Sigmoid colon (tissue), 7 donors: ENCODE measurements around the gene NACC1. TPM values are rescaled to one million over a fixed set of nuclear protein-coding genes. Genes with fewer than 3 reads are reported as not detected.

Experiments
- DNase-seq: peaks from one replicate; pipeline ENCODE4 v3.0.0-alpha.2; 2019
- H3K27ac ChIP-seq, 4 donors: fragments of 200-600 bp; sonication (generic); one replicate each; pipeline ENCODE4 v1.5.1; 2016 to 2019; ENCODE audit warnings: mild to moderate bottlenecking in 1 of 4
- H3K27me3 ChIP-seq, 3 donors: fragments of 200-600 bp; sonication (generic); one replicate each; pipeline ENCODE4 v1.5.1; 2019; ENCODE audit warnings: mild to moderate bottlenecking in 1 of 3
- H3K36me3 ChIP-seq, 4 donors: fragments of 200-600 bp; sonication (generic); one replicate each; pipeline ENCODE4 v1.5.1; 2016 to 2019
- H3K4me1 ChIP-seq, 4 donors: fragments of 200-600 bp; sonication (generic); one replicate each; pipeline ENCODE4 v1.5.1; 2017 to 2019
- H3K4me3 ChIP-seq, 4 donors: fragments of 200-600 bp; sonication (generic); one replicate each; pipeline ENCODE4 v1.5.1; 2017 to 2019; ENCODE audit warnings: mild to moderate bottlenecking in 2 of 4, moderate library complexity in 1 of 4
- H3K9me3 ChIP-seq, 4 donors: fragments of 200-600 bp in 3 of 4; sonication (generic) in 3 of 4; one replicate each; pipeline versions ENCODE4 v1.5.1 to v1.6.1; 2013 to 2019
- EP300 ChIP-seq, 4 donors: sonication (generic); formaldehyde crosslinking; IDR thresholded peaks; one replicate each; pipeline ENCODE4 v1.6.1; 2017; ENCODE audit warnings: antibody characterized with exemption in 4 of 4
- POLR2A ChIP-seq, 2 donors: fragments of 450-650 bp; IDR thresholded peaks; one replicate each; pipeline ENCODE4 v1.6.1; 2016; ENCODE audit warnings: antibody characterized with exemption in 2 of 2, mild to moderate bottlenecking in 2 of 2, moderate library complexity in 2 of 2
- POLR2AphosphoS5 ChIP-seq, 4 donors: sonication (generic); formaldehyde crosslinking; IDR thresholded peaks; one replicate each; pipeline ENCODE4 v1.6.1; 2017; ENCODE audit warnings: antibody characterized with exemption in 4 of 4
- WGBS, 2 donors: extraction: QIAGEN DNeasy Blood & Tissue Kit; methylation state at CpG; one replicate each; pipeline ENCODE4 v1.1.7; 2013; 5-methylcytosine and 5-hydroxymethylcytosine counted together
- intact Hi-C: fragments of 100-400 bp; cut with DNase I; formaldehyde crosslinking; loops from one replicate; pipeline ENCODE4 v1.15.1; 2023
- polyA plus RNA-seq, 3 donors: library from polyadenylated mRNA; stranded (reverse); fragments of 200-250 nt; gene quantifications; one replicate each; pipeline ENCODE4 v1.2.3, GENCODE V29; 2013
- total RNA-seq, 4 donors: library from RNA; depleted of rRNA; stranded (reverse); fragments of >200 nt; gene quantifications; one replicate each; pipeline ENCODE4 v1.1.0, GENCODE V29; 2016
- TF ChIP-seq, protein P1 (sequence below), 4 experiments: fragments of 450-650 bp in 3 of 4; fragments of 200-600 bp in 1 of 4; IDR thresholded peaks; one replicate each; pipeline ENCODE4 v1.5.1; 2016 to 2019; ENCODE audit warnings: antibody characterized with exemption in 4 of 4, mild to moderate bottlenecking in 3 of 4, moderate library complexity in 2 of 4
- donor health status: healthy with polysubstance abuse.
- donor health status: Bipolar disorder and iron deficiency.
- donor health status: healthy.

The NACC1 gene
- total and polyA plus RNA-seq, 7 donors = 8.1 to 67.2 (median 18.8) TPM

DNA sequence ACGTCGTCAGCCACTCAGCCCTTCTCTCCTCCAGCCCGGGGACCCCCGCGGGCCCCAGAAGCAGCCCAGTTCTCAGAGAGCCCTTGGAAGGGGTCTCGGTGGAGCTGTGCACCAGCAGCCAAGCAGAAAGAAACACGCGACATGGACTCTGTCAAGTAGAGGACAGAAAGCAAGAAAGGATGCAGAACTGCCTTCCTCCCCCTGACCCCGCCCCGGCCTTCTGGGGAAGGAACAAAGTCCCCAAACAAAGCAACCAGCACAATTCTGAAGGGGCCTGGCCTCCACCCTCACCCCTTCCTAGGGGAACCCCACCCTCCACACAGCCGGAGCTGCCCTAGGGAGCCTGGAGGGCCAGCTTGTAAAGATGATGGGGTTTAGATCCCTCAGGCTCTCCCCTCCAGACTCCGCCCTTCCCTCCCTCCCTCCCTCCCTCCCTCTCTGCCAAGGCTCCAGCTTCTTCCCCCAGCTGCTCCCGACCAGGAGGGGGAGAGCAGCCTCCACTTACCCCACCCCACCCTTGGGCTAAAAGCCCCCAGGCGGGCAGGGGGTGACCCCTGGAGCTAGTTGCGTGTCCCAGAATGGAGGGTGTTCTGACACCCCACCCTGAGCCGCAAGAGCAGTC is 23.2 kb upstream of the NACC1 start:
- intact Hi-C loops = loop anchor here (1.0 kb wide), 1 partner anchor 117 kb away; no protein-coding TSS in a partner anchor
- Histone ChIP-seq H3K4me3 (peak overlapping the region in 1 of 4 donors; percentile 50), H3K36me3 (peaks cover 0 to 24% (median 5%) of the 10 kb centered on the region in 4 donors), H3K9me3 (no peaks in the 10 kb centered on the region), H3K4me1 (peaks cover 0 to 95% (median 89%) of the 10 kb centered on the region in 4 donors), H3K27ac (peak overlapping the region; percentile 81 to 95 (median 86)), H3K27me3 (no peaks in the 10 kb centered on the region)
- 42 to 64% methylated on average over 16 of the region's 16 CpGs for WGBS, 2 donors
- TF ChIP-seq, protein P1, sequence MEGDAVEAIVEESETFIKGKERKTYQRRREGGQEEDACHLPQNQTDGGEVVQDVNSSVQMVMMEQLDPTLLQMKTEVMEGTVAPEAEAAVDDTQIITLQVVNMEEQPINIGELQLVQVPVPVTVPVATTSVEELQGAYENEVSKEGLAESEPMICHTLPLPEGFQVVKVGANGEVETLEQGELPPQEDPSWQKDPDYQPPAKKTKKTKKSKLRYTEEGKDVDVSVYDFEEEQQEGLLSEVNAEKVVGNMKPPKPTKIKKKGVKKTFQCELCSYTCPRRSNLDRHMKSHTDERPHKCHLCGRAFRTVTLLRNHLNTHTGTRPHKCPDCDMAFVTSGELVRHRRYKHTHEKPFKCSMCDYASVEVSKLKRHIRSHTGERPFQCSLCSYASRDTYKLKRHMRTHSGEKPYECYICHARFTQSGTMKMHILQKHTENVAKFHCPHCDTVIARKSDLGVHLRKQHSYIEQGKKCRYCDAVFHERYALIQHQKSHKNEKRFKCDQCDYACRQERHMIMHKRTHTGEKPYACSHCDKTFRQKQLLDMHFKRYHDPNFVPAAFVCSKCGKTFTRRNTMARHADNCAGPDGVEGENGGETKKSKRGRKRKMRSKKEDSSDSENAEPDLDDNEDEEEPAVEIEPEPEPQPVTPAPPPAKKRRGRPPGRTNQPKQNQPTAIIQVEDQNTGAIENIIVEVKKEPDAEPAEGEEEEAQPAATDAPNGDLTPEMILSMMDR (IDR thresholded peaks at IDR 0.05) = no peak
- no peak for TF ChIP-seq POLR2AphosphoS5 (IDR thresholded peaks at IDR 0.05)
- no peak for TF ChIP-seq EP300 (IDR thresholded peaks at IDR 0.05)
- no peak for TF ChIP-seq POLR2A (IDR thresholded peaks at IDR 0.05)
- DNase-seq = no peak

DNA sequence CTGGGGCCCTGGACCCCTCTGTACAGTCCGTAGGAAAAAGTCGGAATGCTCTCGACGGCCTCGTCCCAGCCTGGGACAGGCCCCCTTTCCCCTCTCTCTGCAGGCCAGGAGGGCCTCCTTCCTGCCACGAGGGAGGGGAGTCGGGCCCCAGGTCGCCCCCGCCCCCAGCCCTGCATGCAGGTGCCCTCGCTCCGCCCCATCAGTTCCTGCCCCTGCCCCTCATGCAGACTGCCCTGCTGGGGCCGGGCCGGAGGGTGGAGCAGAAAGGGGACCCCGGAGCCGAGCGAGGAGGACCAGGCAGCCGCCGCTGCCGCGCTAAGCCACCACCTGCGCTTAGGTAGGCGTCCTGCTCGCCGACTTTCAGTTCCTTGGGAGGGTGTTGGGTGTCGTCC is 22.7 kb upstream of the NACC1 start:
- no peak for DNase-seq

DNA sequence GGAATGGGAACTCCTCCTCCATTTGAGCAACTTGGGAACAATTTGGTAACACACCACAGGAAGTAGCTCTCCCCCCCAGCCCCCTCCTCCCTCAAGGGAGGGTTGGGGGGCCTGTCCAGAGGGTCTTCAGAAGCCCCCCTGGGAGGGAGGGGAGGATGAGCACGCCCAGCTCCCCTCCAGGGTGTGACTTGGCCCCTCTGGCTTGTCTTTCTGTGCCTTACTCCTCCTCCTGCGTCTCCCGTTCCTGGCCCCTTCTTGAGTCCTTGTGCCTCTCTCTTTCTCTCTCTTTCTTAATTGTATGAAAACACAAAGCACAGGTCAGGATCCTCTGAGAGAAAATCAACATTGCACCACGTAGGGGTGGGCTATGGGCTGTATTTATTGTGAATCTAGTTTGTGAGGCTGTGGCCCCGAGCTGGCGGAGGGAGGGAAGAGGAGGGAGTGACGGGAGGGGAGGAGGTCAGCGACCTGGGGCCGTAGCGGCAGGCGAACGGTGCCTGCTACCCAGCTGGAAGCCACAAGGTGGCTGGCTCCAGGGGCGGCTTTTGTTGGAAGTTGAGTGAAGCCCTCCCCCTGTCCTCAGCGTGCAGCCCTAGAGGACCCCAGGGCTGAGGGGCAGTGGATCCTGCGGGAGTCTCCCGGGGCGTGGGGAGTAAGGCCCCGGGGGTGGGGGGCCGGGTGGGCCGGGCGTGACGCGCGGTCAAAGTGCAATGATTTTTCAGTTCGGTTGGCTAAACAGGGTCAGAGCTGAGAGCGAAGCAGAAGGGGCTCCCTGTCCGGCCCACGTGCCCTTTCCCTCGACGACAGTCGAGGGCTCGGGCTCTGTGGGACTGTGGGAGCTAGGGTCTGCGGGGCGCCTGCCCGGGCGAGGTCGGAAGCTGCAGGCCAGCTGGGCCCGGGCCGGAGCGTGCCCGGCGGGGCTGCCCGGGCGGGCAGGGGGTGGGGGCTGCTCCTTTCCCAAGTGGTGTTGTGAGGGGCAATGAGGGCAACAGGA is 21.8 kb upstream of the NACC1 start:
- Histone ChIP-seq H3K4me1 (peaks cover 0 to 90% (median 79%) of the 10 kb centered on the region in 4 donors), H3K27me3 (no peaks in the 10 kb centered on the region), H3K36me3 (peaks cover 0 to 15% (median 5%) of the 10 kb centered on the region in 4 donors), H3K4me3 (peak overlapping the region in 3 of 4 donors; percentile 14 to 50 (median 17)), H3K27ac (peak overlapping the region; percentile 81 to 95 (median 86)), H3K9me3 (no peaks in the 10 kb centered on the region)
- TF ChIP-seq POLR2AphosphoS5 (IDR thresholded peaks at IDR 0.05) = no peak
- TF ChIP-seq, protein P1 (IDR thresholded peaks at IDR 0.05) = peak in 2 of 4 experiments; percentile 18 to 25
- TF ChIP-seq EP300 (IDR thresholded peaks at IDR 0.05) = no peak
- no peak for TF ChIP-seq POLR2A (IDR thresholded peaks at IDR 0.05)
- peak; percentile 77 for DNase-seq
- intact Hi-C loops = no loop called here
- 33 to 74% methylated on average over 44 of the region's 44 CpGs for WGBS, 2 donors

More for the DNA sequence above, 22.7 kb upstream of the NACC1 start:
- TF ChIP-seq POLR2AphosphoS5 (IDR thresholded peaks at IDR 0.05) = peak in 1 of 4 donors; percentile 4
- no peak for TF ChIP-seq EP300 (IDR thresholded peaks at IDR 0.05)
- no peak for TF ChIP-seq POLR2A (IDR thresholded peaks at IDR 0.05)
- intact Hi-C loops = no loop called here
- H3K27me3 ChIP-seq = no peaks in the 10 kb centered on the region
- H3K4me1 ChIP-seq = peaks cover 0 to 92% (median 84%) of the 10 kb centered on the region in 4 donors
- 46 to 80% methylated on average over 25 of the region's 25 CpGs for WGBS, 2 donors
- peak overlapping the region; percentile 81 to 95 (median 86) for H3K27ac ChIP-seq
- peaks cover 0 to 19% (median 5%) of the 10 kb centered on the region in 4 donors for H3K36me3 ChIP-seq
- H3K9me3 ChIP-seq = no peaks in the 10 kb centered on the region
- peak overlapping the region in 3 of 4 donors; percentile 14 to 50 (median 17) for H3K4me3 ChIP-seq

DNA sequence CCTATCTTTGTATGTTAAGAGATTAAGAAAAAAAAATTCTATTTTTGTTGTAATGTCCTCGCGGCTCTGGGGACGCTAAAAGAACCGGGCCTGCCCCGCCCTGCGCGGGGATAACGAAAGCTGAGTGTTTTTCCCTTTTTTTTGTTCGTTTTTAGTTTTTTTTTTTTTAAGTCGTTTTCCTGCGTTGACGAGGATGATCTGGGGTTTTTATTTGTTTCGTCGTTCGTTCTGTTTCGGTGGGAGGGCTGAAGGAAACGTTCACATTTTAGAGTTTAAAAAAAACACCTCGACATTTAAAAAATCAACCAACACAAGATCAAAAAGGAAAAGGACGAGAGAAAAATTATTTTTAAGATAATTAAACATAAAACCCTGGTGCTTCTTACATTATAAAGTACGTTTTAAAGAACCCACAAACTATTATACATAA is 21.0 kb upstream of the NACC1 start:
- intact Hi-C loops = no loop called here
- Histone ChIP-seq H3K27ac (peak overlapping the region; percentile 85 to 95 (median 87)), H3K36me3 (peaks cover 0 to 15% (median 5%) of the 10 kb centered on the region in 4 donors), H3K27me3 (no peaks in the 10 kb centered on the region), H3K9me3 (no peaks in the 10 kb centered on the region), H3K4me3 (peak overlapping the region in 3 of 4 donors; percentile 43 to 50 (median 45)), H3K4me1 (peaks cover 0 to 90% (median 77%) of the 10 kb centered on the region in 4 donors)
- DNase-seq = no peak
- no peak for TF ChIP-seq EP300 (IDR thresholded peaks at IDR 0.05)
- TF ChIP-seq POLR2AphosphoS5 (IDR thresholded peaks at IDR 0.05) = peak in 1 of 4 donors; percentile 13
- 22 to 74% methylated on average over 20 of the region's 20 CpGs for WGBS, 2 donors

DNA sequence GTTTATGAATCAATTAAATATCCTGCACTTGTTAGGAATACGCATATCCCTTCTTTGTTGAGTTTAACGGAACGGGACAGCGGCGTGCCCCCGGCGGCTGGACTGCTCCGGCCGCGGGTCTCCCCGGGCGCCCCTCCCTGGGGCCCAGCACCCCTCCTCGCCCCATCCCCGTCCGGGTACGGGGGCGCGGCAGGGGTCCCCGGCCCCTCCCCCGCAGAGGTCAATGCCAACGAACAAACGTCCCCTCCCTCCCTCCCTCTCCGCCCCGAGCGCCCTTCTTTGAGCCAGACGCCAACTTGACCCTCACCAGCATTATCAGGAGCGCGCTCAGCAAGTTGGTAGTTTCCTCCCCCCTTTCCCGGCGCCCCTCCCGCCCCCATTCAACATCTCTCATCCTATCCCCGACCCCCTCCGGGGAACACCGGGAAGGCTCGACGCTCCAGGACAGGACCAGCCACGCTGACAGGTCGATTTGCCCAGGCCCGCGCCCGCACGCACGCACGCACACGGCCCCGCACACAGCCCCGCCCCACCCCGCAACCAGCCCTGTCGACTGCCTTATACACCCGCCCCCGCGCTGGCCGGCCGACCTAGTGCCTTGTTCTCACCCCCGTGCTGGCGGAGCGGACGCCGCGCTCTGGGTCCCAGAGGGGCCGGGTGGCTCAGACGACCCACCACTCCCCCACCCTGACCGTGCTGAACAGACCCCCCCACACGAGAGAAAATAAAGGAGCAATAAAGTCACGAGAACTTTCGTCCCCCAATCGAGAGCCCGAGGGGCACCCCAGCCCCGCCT is 20.4 kb upstream of the NACC1 start:
- H3K27ac ChIP-seq = peak overlapping the region; percentile 85 to 95 (median 87)
- intact Hi-C loops = no loop called here
- H3K27me3 ChIP-seq = no peaks in the 10 kb centered on the region
- peak; percentile 87 for DNase-seq
- H3K4me1 ChIP-seq = peaks cover 0 to 90% (median 77%) of the 10 kb centered on the region in 4 donors
- peaks cover 0 to 15% (median 5%) of the 10 kb centered on the region in 4 donors for H3K36me3 ChIP-seq
- TF ChIP-seq POLR2A (IDR thresholded peaks at IDR 0.05) = no peak
- peak in 1 of 4 donors; percentile 16 for TF ChIP-seq POLR2AphosphoS5 (IDR thresholded peaks at IDR 0.05)
- H3K4me3 ChIP-seq = peak overlapping the region; percentile 22 to 50 (median 44)
- no peaks in the 10 kb centered on the region for H3K9me3 ChIP-seq
- WGBS, 2 donors = 7 to 16% methylated on average over 69 of the region's 69 CpGs
